HTERT RPE-1 (cell line): ENCODE measurements around the gene NDUFS4.
"Not testable (repeated sequence)": the region's sequence is repeated elsewhere in the genome, so short reads cannot be mapped to it uniquely, and the experiment has no call there.

Source experiments
- in situ Hi-C: fragments of 300-500 bp; cut with MboI; formaldehyde crosslinking; loops from 4 replicates; pipeline ENCODE4 v1.14.3; 2020; ENCODE audit warnings: low sequenced_read_pairs

NDUFS4 gene

DNA sequence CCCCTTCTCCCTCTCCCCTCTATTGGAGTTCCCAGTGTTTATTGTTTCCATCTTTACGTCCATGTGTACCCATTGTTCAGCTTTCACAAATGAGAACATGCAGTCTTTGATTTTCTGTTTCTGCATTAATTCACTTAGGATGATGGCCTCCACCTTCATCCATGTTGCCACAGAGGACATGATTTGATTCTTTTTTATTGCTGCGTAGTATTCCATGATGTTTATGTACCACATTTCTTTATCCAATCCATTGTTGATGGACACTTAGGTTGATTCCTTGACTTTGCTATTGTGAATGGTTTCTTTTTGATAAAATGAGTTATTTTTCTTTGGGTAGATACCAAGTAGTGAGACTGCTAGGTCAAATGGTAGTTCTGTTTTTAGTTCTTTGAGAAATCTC lies 88.9 kb downstream of the NDUFS4 start:
- in situ Hi-C loops: no loop called here

DNA sequence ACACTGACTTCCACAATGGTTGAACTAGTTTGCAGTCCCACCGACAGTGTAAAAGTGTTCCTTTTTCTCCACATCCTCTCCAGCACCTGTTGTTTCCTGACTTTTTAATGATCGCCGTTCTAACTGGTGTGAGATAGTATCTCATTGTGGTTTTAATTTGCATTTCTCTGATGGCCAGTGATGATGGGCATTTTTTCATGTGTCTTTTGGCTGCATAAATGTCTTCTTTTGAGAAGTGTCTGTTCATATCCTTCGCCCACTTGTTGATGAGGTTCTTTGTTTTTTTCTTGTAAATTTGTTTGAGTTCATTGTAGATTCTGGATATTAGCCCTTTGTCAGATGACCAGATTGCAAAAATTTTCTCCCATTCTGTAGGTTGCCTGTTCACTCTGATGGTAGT lies 100.1 kb downstream of the NDUFS4 start:
- in situ Hi-C loops: not testable (repeated sequence)

DNA sequence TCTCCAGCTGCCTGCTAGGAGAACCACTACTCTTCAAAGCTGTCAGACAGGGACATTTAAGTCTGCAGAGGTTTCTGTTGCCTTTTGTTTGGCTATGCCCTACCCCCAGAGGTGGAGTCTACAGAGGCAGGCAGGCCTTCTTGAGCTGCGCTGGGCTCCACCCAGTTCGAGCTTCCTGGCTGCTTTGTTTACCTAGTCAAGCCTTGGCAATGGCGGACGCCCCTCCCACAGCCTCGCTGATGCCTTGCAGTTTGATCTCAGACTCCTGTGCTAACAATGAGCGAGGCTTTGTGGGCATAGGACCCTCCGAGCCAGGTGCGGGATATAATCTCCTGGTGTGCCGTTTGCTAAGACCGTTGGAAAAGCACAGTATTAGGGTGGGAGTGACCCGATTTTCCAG lies 104.9 kb downstream of the NDUFS4 start:
- in situ Hi-C loops: not testable (repeated sequence)

DNA sequence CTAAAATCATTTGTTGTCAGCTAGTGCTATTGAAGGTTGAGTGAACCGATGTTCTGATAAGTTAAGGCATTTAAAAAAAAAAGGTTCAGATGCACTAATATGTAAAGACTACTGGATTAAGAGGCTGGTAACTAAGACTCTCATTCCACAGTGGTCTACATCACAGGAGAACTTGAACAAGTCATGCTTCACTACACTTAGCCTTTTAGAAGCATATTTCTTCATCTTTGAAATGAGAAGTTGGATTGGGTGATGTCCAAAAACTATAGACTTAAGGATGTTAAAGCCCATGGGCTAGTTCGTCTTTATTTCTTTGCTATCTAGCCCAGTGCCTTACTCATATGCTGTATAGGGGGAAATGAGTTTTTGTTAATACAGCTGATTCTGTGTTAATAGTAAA lies 107.2 kb downstream of the NDUFS4 start:
- in situ Hi-C loops: no loop called here

DNA sequence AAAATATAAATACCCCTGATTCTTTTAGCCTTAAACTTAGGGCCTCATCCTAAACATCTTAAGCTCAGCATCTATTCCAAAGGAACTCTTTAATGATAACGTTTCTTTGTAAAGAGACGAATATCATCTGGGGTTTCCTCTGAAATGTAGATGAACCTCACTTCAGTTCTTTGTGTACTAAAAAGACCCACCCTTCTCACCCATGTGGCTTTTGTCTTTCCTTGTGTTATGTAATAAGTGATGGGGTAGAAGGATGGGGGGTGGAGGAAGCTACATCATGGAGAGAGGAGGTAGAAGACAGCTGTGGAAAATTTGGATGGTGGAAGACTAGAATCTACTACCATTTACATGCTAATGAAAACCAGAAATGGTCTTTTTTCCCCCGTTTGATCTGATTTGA lies 111.0 kb downstream of the NDUFS4 start:
- in situ Hi-C loops: no loop called here

DNA sequence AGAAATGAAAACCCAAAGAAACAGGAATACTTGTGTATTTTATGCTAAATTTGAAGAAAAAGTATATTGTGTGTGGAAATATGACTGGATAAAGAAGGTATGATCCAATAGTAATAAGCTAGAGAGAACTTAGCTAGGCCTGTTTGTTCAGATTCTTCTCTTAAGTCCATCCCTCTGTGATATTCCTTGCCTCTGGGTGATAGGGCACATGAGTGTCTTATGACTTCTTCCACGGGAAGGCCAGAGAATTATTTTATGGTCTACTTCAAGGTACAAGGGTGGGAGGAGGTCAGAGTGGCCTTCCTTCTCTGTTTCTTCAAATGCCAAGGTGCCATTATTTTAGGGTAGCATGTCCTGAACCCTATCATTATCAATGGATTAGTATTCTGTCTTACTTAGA lies 113.7 kb downstream of the NDUFS4 start:
- in situ Hi-C loops: no loop called here

DNA sequence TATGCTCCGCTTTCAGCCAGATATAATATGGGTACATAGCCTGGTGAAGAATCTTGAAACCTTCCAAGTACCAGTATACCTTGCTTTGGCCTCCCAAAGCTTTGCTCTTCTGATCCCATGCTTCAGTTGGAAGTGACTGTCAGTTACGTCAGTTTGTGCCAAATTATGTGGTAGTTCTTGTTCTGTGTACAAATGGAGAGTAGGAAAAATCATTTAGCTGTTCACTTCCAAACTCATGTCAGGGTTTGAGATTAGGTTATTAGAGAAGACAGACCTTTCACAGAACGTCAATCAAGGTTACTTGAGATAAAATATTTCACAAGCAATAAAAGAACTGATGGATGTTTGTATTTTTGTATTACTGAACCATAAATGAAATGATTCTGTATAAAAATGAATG lies 117.2 kb downstream of the NDUFS4 start:
- in situ Hi-C loops: no loop called here

DNA sequence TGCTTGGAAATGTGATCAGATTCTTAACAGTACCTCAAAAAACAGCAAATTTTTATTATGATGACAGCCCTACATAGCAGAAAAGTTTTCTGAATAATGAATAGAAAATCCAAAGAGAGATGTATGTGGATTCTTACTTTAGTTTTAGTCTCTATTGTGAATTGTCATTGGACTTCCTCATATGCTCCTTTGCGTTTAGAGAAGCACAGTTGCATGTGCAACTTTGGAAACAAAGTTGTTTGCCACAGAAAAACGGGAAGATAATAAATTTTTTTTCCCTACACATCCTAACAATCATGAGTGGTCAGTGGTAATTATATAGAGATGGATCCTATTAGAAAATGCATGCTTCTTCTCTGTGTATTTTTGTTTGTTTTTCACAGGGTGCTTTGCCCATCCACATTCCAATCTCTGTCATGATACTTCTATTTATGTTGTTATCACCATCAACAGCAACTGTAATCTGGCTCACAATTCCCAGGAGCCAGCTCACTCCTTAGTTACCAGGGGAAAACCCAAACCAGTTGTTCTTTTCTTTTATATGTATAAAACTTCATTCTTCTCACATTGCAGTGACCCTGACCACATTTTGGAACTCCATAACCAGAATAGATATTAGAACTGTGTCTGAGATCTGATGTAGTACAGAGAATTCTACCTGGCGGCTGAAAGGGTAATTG lies 118.7 kb downstream of the NDUFS4 start:
- in situ Hi-C loops: no loop called here

DNA sequence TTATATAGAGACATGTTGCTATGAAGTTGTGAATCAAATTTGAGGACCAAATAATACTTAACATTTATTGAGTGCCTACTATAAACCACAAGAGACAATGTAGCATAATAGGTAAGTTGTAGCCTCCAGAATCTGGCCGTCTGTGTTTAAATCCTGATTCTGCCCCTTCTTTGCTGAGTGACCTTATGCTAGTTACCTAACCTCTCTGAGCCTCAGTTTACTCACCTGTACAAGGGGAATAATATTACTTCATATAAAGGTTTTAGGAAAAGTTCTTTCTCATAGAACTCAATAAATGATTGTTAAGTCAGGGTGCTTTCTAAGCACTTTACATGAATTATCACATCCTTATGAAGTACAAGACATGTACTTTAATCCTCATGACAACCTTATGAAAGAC lies 120.6 kb downstream of the NDUFS4 start:
- in situ Hi-C loops: no loop called here

DNA sequence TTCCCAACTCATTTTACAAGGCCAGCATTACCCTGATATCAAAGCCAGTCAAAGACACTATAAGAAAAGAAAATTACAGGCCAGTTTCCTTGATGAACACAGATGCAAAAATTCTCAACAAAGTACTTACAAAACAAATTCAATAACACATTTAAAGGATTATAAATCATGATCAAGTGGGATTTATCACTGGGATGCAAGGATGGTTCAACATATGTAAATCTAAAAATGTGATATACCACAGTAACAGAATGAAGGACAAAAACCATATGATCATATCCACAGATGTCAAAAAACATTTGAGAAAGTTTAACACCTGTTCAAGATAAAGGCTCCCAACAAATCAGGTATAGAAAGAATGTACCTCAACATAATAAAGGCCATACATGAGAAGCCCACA lies 130.6 kb downstream of the NDUFS4 start:
- in situ Hi-C loops: no loop called here

DNA sequence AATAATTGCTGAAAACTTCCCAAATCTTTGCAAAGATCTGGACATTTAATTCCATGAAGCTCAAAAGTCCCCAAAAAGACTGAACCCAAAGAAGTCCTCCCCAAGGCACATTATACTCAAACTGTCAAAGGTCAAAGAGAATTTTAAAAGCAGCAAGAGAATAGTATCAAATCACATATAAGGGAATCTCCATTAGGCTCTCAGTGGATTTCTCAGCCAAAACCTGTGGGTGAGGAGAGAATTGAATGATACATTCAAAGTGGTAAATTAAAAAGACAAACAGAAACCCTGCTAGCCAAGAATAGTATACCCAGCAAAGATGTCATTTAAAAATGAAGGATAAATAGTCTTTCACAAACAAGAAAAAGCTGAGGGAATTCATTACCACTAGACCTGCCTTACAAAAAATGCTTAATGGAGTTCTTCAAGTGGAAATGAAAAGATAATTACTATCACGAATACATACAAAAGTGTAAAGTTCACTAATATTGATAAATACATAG lies 134.1 kb downstream of the NDUFS4 start:
- in situ Hi-C loops: no loop called here

DNA sequence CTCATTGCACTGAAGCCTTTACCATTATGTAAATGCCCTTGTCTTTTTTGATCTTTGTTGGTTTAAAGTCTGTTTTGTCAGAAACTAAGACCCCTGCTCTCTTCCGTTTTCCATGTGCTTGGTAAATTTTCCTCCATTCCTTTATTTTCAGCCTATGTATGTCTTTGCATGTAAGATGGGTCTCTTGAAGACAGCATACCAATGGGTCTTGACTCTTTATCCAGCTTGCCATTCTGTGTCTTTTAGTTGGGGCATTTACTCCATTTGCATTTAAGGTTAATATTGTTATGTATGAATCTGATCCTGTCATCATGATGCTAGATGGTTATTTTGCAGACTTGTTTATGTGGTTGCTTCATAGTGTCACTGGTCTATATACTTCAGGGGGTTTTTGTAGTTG lies 150.0 kb downstream of the NDUFS4 start:
- in situ Hi-C loops: not testable (repeated sequence)

DNA sequence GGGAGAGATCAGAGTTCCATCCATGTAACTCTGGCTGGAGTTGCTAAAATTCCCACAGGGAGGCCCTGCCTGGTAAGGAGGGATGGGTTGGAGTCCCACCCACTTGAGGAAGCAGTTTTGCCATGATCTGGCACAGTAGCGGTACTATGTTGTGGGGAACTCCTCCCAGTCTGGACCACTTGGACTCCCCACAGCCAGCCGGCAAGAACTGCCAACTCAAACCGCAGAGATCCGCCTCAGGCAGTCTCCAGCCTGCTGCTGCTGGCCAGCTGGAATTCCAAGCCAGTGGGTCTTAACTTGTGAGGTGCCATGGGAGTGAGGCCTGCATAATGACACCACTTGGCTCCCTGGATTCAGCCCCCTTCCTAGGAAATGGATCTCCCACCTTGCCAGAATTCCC lies 151.9 kb downstream of the NDUFS4 start:
- in situ Hi-C loops: no loop called here

DNA sequence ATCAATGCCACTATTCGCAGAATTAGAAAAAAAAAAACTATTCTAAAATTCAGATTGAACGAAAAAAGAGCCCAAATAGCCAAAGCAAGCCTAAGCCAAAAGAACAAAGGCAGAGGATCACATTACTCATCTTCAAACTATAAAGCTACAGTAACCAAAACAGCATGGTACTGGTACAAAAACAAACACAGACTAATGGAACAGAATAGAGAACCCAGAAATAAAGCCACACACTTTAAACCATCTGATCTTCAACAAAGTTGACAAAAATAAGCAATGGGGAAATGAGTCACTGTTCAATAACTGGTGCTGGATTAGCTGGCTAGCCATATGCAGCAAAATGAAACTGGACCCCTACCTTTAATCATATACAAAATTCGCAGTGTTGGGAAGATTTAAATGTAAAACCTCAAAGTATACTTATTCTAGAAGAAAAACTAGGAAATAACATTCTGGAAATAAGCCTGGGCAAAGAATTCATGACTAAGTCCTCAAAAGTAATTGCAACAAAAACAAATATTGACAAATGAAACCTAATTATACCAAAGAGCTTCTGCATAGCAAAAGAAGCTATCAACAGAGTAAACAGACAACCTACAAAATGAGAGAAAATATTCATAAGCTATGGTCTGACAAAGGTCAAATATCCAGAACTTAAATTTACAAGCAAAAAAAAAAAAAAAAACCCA lies 153.7 kb downstream of the NDUFS4 start:
- in situ Hi-C loops: no loop called here

DNA sequence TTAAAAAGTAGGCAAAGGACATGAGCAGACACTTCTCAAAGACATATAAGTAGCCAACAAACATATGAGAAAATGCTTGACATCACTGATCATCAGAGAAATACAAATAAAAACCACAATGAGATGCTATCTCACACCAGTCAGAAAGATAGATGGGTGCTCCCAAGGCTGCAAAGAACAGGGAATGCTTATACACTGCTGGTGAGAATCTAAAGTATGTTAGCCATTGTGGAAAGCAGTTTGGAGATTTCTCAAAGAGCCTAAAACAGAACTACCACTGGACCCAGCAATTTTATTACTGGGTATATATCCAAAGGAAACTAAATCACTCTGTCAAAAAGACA lies 154.2 kb downstream of the NDUFS4 start:
- in situ Hi-C loops: no loop called here

DNA sequence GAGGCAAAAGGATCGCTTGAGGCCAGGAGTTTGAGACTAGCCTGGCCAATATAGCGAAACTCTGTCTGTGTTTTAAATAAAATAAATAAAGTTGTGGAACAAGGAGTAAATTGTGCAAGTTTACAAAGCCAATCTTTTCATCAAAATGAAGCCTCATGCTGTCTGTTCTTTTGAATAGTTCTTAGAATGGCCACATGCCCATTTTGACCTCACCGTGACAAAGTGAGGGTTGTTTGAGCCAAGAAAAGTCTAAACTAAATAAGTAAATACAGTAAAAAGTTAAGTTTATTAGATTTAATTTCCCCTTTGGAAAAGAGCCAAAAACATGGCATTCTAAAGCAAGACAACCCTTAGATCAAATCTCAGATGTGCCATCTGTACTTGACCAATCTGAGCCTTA lies 165.7 kb downstream of the NDUFS4 start:
- in situ Hi-C loops: no loop called here

DNA sequence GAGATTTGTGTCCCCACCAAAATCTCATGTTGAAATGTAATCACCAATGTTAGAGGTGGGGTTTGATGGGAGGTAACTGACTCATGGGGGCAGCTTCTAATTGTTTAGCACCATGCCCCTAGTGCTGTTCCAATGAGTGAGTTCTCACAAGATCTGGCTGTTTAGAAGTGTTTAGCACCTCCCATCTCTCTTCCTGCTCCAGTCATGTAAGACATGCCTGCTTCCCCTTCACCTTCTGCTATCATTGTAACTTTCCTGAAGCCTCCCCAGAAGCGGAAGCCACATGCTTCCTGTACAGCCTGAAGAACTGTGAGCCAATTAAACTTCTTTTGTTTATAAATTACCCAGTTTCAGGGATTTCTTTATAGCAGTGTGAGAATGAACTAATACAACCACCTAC lies 170.5 kb downstream of the NDUFS4 start:
- in situ Hi-C loops: no loop called here
